Vagina (tissue), 2 donors: ENCODE results near the gene THAP5. TPM values are rescaled to one million over a fixed set of nuclear protein-coding genes. Genes with fewer than 3 reads are reported as not detected.

Source experiments
- DNase-seq, 2 donors: peaks; one replicate each; pipeline ENCODE4 v3.0.0-alpha.2; 2017; ENCODE audit errors: extremely low spot score in 2 of 2
- H3K27ac ChIP-seq: fragments of 200-600 bp; sonication (generic); one replicate; pipeline ENCODE4 v1.5.1; 2019
- H3K27me3 ChIP-seq: fragments of 200-600 bp; sonication (generic); one replicate; pipeline ENCODE4 v1.5.1; 2019
- H3K36me3 ChIP-seq, 2 donors: fragments of 200-600 bp; sonication (generic); one replicate each; pipeline ENCODE4 v1.5.1; 2017 to 2019
- H3K4me1 ChIP-seq: fragments of 200-600 bp; sonication (generic); one replicate; pipeline ENCODE4 v1.5.1; 2019
- H3K4me3 ChIP-seq, 2 donors: fragments of 200-600 bp; sonication (generic); 1 replicate in 1 of 2; 2 replicates in 1 of 2; pipeline ENCODE4 v1.5.1; 2016 to 2019
- H3K9me3 ChIP-seq: fragments of 200-600 bp; sonication (generic); one replicate; pipeline ENCODE4 v1.5.1; 2019
- POLR2A ChIP-seq, 2 donors: fragments of 450-650 bp; IDR thresholded peaks; one replicate each; pipeline ENCODE4 v1.6.1; 2017; ENCODE audit warnings: antibody characterized with exemption in 2 of 2, mild to moderate bottlenecking in 2 of 2, moderate library complexity in 2 of 2
- POLR2AphosphoS5 ChIP-seq, 2 donors: sonication (generic); formaldehyde crosslinking; IDR thresholded peaks; one replicate each; pipeline ENCODE4 v1.9.0; 2017; ENCODE audit warnings: antibody characterized with exemption in 2 of 2, mild to moderate bottlenecking in 2 of 2, low read depth in 1 of 2; ENCODE audit not compliant: insufficient read depth in 1 of 2
- intact Hi-C: fragments of 100-400 bp; cut with DNase I; formaldehyde crosslinking; loops from one replicate; pipeline ENCODE4 v1.15.1; 2023
- total RNA-seq: library from RNA; depleted of rRNA; stranded (reverse); fragments of >200 nt; gene quantifications from one replicate; pipeline ENCODE4 v1.2.3, GENCODE V29; 2016
- TF ChIP-seq, protein P1 (sequence below), 3 experiments: fragments of 450-650 bp in 2 of 3; fragments of 200-600 bp in 1 of 3; sonication (generic) in 1 of 3; IDR thresholded peaks; one replicate each; pipeline ENCODE4 v1.5.1; 2017 to 2019; ENCODE audit warnings: antibody characterized with exemption in 3 of 3, mild to moderate bottlenecking in 2 of 3, moderate library complexity in 2 of 3

THAP5 gene
- total RNA-seq, 1 donor from 2014 or later, result 14.5 TPM

GRCh38 chr7:108515630-108516029 is 53.9 kb downstream of the THAP5 start:
- Histone ChIP-seq H3K4me1 (peaks cover 11% of the 10 kb centered on the region), H3K36me3 (peaks cover 0 to 31% of the 10 kb centered on the region in 2 donors), H3K9me3 (no peaks in the 10 kb centered on the region), H3K4me3 (no peak overlapping the region), H3K27ac (no peak overlapping the region), H3K27me3 (no peaks in the 10 kb centered on the region)
- TF ChIP-seq POLR2AphosphoS5 (IDR thresholded peaks at IDR 0.05; ENCODE audit: insufficient read depth in 1 of 2, low read depth in 1 of 2), result no peak
- TF ChIP-seq POLR2A (IDR thresholded peaks at IDR 0.05), result no peak
- TF ChIP-seq, protein P1, sequence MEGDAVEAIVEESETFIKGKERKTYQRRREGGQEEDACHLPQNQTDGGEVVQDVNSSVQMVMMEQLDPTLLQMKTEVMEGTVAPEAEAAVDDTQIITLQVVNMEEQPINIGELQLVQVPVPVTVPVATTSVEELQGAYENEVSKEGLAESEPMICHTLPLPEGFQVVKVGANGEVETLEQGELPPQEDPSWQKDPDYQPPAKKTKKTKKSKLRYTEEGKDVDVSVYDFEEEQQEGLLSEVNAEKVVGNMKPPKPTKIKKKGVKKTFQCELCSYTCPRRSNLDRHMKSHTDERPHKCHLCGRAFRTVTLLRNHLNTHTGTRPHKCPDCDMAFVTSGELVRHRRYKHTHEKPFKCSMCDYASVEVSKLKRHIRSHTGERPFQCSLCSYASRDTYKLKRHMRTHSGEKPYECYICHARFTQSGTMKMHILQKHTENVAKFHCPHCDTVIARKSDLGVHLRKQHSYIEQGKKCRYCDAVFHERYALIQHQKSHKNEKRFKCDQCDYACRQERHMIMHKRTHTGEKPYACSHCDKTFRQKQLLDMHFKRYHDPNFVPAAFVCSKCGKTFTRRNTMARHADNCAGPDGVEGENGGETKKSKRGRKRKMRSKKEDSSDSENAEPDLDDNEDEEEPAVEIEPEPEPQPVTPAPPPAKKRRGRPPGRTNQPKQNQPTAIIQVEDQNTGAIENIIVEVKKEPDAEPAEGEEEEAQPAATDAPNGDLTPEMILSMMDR (IDR thresholded peaks at IDR 0.05), result no peak
- intact Hi-C loops, result no loop called here
- no peak for DNase-seq

DNA sequence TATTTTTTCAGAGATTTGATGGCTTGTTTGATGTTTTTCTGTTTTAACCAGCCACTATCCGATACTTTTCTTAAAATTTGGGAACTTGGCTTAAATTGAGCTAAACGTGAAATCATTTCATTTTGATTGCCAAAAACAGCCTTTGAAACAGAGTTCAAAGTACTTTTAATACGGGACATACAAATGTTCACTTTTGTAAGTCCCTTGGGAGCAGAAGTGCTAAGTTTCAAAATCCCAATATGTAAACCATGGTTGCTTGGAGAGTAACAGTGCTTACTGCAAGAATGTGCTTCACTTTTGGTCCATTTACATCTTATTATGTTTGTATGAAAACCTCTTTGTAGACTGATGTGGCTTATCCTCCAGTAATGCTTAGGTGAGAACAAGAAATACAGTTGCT is 54.5 kb downstream of the THAP5 start:
- Histone ChIP-seq H3K27me3 (no peaks in the 10 kb centered on the region), H3K27ac (no peak overlapping the region), H3K4me3 (no peak overlapping the region), H3K36me3 (peaks cover 0 to 34% of the 10 kb centered on the region in 2 donors), H3K4me1 (peaks cover 8% of the 10 kb centered on the region), H3K9me3 (no peaks in the 10 kb centered on the region)
- intact Hi-C loops, result no loop called here
- DNase-seq, result no peak
- no peak for TF ChIP-seq POLR2A (IDR thresholded peaks at IDR 0.05)
- TF ChIP-seq POLR2AphosphoS5 (IDR thresholded peaks at IDR 0.05; ENCODE audit: insufficient read depth in 1 of 2, low read depth in 1 of 2), result no peak
- TF ChIP-seq, protein P1 (IDR thresholded peaks at IDR 0.05), result no peak

Other genes with a start within 250 kb of the THAP5 start
- 7.9 TPM for gene NRCAM, start 113.3 kb downstream of the THAP5 start, total RNA-seq
- gene PNPLA8, start 43.6 kb downstream of the THAP5 start, total RNA-seq, result 18.7 TPM
- gene DNAJB9, start 168 bp upstream of the THAP5 start, total RNA-seq, result 28.7 TPM